ENCODE data around the gene ECHDC1.

GRCh38 chr6:127340171-127340570, 3.2 kb downstream of the ECHDC1 start:
- TF ChIP-seq, protein P1, sequence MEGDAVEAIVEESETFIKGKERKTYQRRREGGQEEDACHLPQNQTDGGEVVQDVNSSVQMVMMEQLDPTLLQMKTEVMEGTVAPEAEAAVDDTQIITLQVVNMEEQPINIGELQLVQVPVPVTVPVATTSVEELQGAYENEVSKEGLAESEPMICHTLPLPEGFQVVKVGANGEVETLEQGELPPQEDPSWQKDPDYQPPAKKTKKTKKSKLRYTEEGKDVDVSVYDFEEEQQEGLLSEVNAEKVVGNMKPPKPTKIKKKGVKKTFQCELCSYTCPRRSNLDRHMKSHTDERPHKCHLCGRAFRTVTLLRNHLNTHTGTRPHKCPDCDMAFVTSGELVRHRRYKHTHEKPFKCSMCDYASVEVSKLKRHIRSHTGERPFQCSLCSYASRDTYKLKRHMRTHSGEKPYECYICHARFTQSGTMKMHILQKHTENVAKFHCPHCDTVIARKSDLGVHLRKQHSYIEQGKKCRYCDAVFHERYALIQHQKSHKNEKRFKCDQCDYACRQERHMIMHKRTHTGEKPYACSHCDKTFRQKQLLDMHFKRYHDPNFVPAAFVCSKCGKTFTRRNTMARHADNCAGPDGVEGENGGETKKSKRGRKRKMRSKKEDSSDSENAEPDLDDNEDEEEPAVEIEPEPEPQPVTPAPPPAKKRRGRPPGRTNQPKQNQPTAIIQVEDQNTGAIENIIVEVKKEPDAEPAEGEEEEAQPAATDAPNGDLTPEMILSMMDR (IDR thresholded peaks at IDR 0.05), result no peak
- no peak for TF ChIP-seq POLR2A (IDR thresholded peaks at IDR 0.05)

Data from vagina (tissue), 2 donors.